Femur (tissue), 1 donor: ENCODE measurements around the gene HSD11B1.

Experiments
- DNase-seq: peaks from one replicate; pipeline ENCODE4 v3.0.0-alpha.2; 2017

The HSD11B1 gene

GRCh38 chr1:209728466-209728865, 23.8 kb downstream of the HSD11B1 start:
- no peak for DNase-seq

GRCh38 chr1:209729436-209729835, 24.8 kb downstream of the HSD11B1 start:
- no peak for DNase-seq

- no peak for DNase-seq
Observed at GRCh38 chr1:209732725-209733124, 28.1 kb downstream of the HSD11B1 start.

- DNase-seq: no peak
Observed at GRCh38 chr1:209733409-209734192, 29.0 kb downstream of the HSD11B1 start.

GRCh38 chr1:209736490-209737117, 32.0 kb downstream of the HSD11B1 start:
- no peak for DNase-seq

- no peak for DNase-seq
Observed at GRCh38 chr1:209737118-209737505, 32.5 kb downstream of the HSD11B1 start.

- DNase-seq: no peak
Observed at GRCh38 chr1:209738270-209738669, 33.6 kb downstream of the HSD11B1 start.

- DNase-seq: no peak
Observed at GRCh38 chr1:209741193-209741592, 36.5 kb downstream of the HSD11B1 start.

- DNase-seq: no peak
Observed at GRCh38 chr1:209741889-209742288, 37.2 kb downstream of the HSD11B1 start.

GRCh38 chr1:209742409-209743144, 37.9 kb downstream of the HSD11B1 start:
- DNase-seq: no peak

GRCh38 chr1:209743145-209743482, 38.5 kb downstream of the HSD11B1 start:
- peak; percentile 33 for DNase-seq

- no peak for DNase-seq
Observed at GRCh38 chr1:209746451-209747165, 42.0 kb downstream of the HSD11B1 start.

- DNase-seq: peak; percentile 87
Observed at GRCh38 chr1:209747580-209748262, 43.1 kb downstream of the HSD11B1 start.

GRCh38 chr1:209748620-209749019, 44.0 kb downstream of the HSD11B1 start:
- DNase-seq: no peak

GRCh38 chr1:209749205-209749604, 44.6 kb downstream of the HSD11B1 start:
- DNase-seq: no peak

GRCh38 chr1:209749670-209750323, 45.2 kb downstream of the HSD11B1 start:
- no peak for DNase-seq

GRCh38 chr1:209751627-209752231, 47.1 kb downstream of the HSD11B1 start:
- no peak for DNase-seq

- no peak for DNase-seq
Observed at GRCh38 chr1:209752890-209753289, 48.2 kb downstream of the HSD11B1 start.

- no peak for DNase-seq
Observed at GRCh38 chr1:209755256-209755655, 50.6 kb downstream of the HSD11B1 start.

- DNase-seq: peak; percentile 54
Observed at GRCh38 chr1:209755926-209756614, 51.4 kb downstream of the HSD11B1 start, which contains the start of gene TRAF3IP3. Gene TRAF3IP3, plus strand, starts transcription at chr1:209756053. Its CDS starts 3,987 bp downstream, at chr1:209760040.
